ENCODE results near the gene CAV1.
A peak's percentile ranks its signal among the peaks of the same experiment; 100 is the strongest.

DNA sequence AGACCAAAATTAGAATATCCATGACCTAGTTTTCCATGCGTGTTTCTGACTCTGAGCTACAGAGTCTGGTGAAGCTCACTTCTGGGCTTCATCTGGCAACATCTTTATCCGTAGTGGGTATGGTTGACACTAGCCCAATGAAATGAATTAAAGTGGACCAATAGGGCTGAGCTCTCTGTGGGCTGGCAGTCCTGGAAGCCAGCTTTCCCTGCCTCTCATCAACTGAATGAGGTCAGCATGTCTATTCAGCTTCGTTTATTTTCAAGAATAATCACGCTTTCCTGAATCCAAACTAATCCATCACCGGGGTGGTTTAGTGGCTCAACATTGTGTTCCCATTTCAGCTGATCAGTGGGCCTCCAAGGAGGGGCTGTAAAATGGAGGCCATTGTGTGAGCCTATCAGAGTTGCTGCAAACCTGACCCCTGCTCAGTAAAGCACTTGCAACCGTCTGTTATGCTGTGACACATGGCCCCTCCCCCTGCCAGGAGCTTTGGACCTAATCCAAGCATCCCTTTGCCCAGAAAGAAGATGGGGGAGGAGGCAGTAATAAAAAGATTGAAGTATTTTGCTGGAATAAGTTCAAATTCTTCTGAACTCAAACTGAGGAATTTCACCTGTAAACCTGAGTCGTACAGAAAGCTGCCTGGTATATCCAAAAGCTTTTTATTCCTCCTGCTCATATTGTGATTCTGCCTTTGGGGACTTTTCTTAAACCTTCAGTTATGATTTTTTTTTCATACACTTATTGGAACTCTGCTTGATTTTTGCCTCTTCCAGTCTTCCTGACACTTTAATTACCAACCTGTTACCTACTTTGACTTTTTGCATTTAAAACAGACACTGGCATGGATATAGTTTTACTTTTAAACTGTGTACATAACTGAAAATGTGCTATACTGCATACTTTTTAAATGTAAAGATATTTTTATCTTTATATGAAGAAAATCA lies 35.5 kb downstream of the CAV1 start:
- TF ChIP-seq, protein P1, sequence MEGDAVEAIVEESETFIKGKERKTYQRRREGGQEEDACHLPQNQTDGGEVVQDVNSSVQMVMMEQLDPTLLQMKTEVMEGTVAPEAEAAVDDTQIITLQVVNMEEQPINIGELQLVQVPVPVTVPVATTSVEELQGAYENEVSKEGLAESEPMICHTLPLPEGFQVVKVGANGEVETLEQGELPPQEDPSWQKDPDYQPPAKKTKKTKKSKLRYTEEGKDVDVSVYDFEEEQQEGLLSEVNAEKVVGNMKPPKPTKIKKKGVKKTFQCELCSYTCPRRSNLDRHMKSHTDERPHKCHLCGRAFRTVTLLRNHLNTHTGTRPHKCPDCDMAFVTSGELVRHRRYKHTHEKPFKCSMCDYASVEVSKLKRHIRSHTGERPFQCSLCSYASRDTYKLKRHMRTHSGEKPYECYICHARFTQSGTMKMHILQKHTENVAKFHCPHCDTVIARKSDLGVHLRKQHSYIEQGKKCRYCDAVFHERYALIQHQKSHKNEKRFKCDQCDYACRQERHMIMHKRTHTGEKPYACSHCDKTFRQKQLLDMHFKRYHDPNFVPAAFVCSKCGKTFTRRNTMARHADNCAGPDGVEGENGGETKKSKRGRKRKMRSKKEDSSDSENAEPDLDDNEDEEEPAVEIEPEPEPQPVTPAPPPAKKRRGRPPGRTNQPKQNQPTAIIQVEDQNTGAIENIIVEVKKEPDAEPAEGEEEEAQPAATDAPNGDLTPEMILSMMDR (IDR thresholded peaks at IDR 0.05) = no peak
- TF ChIP-seq POLR2AphosphoS5 (IDR thresholded peaks at IDR 0.05) (peak; percentile 61 to 78 (median 75)), POLR2A (IDR thresholded peaks at IDR 0.05) (no peak)
